Peyer's patch (tissue), 4 donors: Measurements from ENCODE around the gene CELF2.

Experiments
- CTCF ChIP-seq, 6 experiments: fragments of 450-650 bp in 4 of 6; fragments of 200-600 bp in 2 of 6; sonication (generic) in 1 of 6; IDR thresholded peaks; one replicate each; pipeline ENCODE4 v1.5.1; 2017 to 2019; ENCODE audit warnings: antibody characterized with exemption in 6 of 6, mild to moderate bottlenecking in 3 of 6, moderate library complexity in 1 of 6
- POLR2A ChIP-seq, 2 donors: fragments of 450-650 bp; IDR thresholded peaks; one replicate each; pipeline ENCODE4 v1.5.1; 2017; ENCODE audit warnings: antibody characterized with exemption in 2 of 2, mild to moderate bottlenecking in 2 of 2, moderate library complexity in 2 of 2

GRCh38 chr10:11205030-11205772 is 187.5 kb downstream of the CELF2 start:
- TF ChIP-seq CTCF (IDR thresholded peaks at IDR 0.05) (no peak), POLR2A (IDR thresholded peaks at IDR 0.05) (no peak)
